AG09309 (cell line): ENCODE data around the gene MAGI2.
A peak's percentile ranks its signal among the peaks of the same experiment; 100 is the strongest.

Experiments used
- DNase-seq: peaks from one replicate; pipeline ENCODE4 v3.0.0-alpha.2; 2010; ENCODE audit warnings: low read depth
- H3K4me3 ChIP-seq: 2 replicates; pipeline ENCODE4 v1.5.1; 2011; ENCODE audit warnings: mild to moderate bottlenecking, low read depth, low read length, moderate library complexity; ENCODE audit not compliant: control insufficient read depth
- TF ChIP-seq, protein P1 (sequence below): IDR thresholded peaks from 2 replicates; pipeline ENCODE4 v1.5.1; 2011; ENCODE audit warnings: mild to moderate bottlenecking, low read depth, low read length, inconsistent platforms; ENCODE audit not compliant: insufficient read depth, control insufficient read depth; ENCODE audit errors: missing control alignments

MAGI2 gene

GRCh38 chr7:78114993-78115392, 1338.5 kb downstream of the MAGI2 start:
- TF ChIP-seq, protein P1, sequence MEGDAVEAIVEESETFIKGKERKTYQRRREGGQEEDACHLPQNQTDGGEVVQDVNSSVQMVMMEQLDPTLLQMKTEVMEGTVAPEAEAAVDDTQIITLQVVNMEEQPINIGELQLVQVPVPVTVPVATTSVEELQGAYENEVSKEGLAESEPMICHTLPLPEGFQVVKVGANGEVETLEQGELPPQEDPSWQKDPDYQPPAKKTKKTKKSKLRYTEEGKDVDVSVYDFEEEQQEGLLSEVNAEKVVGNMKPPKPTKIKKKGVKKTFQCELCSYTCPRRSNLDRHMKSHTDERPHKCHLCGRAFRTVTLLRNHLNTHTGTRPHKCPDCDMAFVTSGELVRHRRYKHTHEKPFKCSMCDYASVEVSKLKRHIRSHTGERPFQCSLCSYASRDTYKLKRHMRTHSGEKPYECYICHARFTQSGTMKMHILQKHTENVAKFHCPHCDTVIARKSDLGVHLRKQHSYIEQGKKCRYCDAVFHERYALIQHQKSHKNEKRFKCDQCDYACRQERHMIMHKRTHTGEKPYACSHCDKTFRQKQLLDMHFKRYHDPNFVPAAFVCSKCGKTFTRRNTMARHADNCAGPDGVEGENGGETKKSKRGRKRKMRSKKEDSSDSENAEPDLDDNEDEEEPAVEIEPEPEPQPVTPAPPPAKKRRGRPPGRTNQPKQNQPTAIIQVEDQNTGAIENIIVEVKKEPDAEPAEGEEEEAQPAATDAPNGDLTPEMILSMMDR: no peak
- no peak overlapping the region for H3K4me3 ChIP-seq
- no peak for DNase-seq

DNA sequence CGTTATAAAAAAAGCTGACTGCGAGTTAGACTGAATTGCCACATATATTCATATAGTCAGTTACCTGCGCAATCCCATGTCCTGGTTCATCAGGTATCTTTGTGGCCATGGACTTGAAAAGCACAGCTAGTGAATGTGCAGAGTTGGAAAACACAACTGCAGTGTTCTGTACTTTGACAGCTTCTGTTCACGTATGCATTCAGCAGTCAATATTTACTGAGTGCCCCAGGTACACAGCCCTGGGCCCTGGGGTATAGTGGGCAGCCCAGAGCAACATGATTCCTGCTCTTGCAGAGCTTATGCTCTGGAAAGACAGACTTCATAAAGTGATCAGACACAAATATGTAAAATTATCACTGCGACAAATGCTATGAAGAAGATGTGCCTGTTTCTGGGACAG, 1341.0 kb downstream of the MAGI2 start:
- H3K4me3 ChIP-seq: no peak overlapping the region
- DNase-seq: no peak
- TF ChIP-seq, protein P1: no peak

DNA sequence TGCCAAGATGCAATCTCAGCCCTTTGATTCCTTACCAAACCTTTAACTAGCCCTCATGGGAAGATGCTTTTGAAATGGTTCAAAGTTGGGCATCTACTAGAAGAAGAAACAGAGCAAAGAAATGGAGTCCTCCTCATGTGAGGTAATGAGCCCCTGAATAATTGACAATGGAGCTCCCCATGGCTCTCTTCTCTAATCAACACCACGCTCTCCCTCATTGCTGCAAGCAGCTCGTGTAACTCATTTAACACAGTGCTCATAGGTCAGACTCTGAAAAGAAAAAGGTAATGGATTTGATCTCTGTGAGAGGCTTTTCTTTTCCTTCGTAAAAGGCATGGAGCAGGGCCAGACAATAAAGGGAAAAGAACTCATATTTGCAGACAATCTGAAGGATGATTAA, 1342.1 kb downstream of the MAGI2 start:
- TF ChIP-seq, protein P1: no peak
- no peak for DNase-seq
- no peak overlapping the region for H3K4me3 ChIP-seq

DNA sequence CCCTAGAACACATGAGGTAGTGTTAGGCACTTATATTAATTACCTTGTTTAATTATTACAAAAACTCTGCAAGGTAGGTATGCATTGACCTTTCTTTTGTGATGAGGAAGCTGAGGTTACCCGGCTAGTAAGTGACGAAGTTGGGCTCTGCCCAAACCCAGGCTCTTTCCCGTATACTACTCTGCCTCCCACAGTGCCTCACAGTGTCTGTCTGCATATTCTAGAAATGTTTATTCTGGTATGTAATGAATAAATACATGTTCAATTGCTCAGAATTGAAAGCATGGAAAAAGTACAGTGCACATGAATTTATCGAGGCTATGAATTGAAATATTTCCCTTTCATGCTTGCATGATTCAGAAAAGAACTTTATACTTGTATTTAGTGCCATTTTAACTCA, 1350.0 kb downstream of the MAGI2 start:
- no peak for DNase-seq
- TF ChIP-seq, protein P1: no peak
- no peak overlapping the region for H3K4me3 ChIP-seq

DNA sequence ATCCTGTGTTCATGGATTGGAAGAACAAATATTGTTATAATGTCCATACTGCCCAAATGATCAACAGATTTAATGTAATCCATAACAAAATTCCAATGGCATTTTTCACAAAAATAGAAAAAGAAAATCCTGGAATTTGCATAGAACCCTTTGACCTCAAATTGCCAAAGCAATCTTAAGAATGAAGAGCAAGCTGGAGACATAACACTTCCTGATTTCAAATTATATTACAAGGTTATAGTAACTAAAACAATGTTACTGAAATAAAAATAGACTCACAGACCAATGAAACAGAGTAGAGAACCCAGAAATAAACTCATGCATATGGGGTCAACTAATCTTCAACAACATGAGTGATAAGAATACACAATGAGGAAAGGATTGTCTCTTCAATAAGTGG, 1352.4 kb downstream of the MAGI2 start:
- no peak for DNase-seq
- no peak overlapping the region for H3K4me3 ChIP-seq
- TF ChIP-seq, protein P1: no peak

DNA sequence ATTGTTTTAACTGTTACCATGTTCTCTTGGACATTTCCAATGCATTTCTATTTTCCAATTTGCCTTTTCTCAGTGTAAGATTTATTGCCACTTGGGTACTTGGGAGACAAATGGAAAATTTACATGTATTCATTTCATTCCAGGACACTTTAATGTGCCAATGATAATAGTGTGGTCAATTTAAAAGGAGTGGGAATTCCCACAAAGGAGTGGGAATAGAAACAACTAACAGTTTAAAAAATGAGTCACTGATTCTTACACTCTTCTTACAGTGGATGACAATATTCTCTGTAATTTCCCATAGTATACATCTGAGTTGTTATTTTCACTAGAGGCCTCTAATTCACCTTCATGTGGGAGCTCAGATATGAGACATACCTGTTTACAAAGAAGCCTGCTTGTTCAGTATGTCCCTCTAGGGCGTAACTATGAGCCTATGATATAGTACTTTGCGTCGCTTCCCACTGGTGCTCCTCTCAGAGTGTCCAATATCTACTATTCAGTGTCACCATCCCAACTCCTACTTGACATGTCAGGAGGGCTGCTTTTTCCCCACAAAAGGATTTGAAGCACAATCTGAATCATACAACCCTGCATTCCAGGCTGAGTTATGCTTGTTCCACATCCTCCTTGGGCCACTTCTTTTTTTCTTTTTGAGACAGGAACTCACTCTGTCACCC, 1353.6 kb downstream of the MAGI2 start:
- H3K4me3 ChIP-seq: no peak overlapping the region
- TF ChIP-seq, protein P1: no peak
- DNase-seq: peak; percentile 84
